Stimulated activated CD4-positive, alpha-beta T cell treated with anti-CD3 and anti-CD28 coated beads, TNF-alpha, amount 100 ng/mL, for 48 hours (primary cell): ENCODE data around the gene CRY1.
A peak's percentile ranks its signal among the peaks of the same experiment; 100 is the strongest.

Experiments
- DNase-seq, 3 donors: peaks; one replicate each; pipeline ENCODE4 v3.0.0-alpha.2; 2020; ENCODE audit warnings: low read depth in 3 of 3

CRY1 gene

DNA sequence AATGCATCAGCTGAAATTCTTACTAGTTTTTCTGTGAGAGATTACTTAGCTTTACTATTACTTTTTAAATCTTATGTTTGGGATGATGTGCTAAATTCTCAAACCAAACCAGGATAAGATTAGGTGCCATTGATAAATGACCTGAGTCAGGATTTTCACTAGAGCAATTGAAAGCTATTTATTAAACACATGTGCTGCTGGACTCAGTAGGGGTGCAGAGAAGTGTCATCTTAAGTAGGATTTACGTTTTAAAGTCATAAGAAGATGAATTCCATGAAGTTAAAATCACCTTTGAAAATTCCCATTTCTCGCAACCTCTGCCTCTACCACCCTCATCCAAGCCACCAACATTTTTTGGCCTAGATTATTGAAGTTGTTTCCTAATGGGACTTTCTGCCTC lies 128.8 kb downstream of the CRY1 start:
- DNase-seq: no peak

GRCh38 chr12:106962286-106962685 lies 131.1 kb downstream of the CRY1 start:
- no peak for DNase-seq

- no peak for DNase-seq
These were observed 132.9 kb downstream of the CRY1 start for GRCh38 chr12:106960443-106960842.

DNA sequence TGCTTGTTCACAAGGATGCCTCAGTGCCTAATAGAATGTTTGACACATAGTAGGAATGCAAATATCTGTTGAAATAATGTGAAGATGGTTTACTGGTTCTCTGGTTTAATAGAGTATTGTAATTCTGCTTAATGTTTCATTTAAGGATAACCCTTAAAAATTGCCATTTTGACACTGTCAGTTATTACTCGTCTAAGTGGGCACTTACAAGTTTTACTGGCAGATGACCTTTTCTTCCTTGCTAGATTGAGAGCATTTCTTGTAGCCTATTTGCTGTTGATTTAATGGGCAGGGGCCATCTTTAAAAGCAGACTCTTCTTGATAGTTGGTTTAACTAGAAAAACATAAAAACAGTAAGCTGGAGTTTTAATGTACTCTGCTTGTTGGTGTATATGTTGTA lies 135.8 kb downstream of the CRY1 start:
- DNase-seq: no peak

- peak in 1 of 3 donors; percentile 52 for DNase-seq
These were observed 137.2 kb downstream of the CRY1 start for GRCh38 chr12:106956048-106956578.

DNA sequence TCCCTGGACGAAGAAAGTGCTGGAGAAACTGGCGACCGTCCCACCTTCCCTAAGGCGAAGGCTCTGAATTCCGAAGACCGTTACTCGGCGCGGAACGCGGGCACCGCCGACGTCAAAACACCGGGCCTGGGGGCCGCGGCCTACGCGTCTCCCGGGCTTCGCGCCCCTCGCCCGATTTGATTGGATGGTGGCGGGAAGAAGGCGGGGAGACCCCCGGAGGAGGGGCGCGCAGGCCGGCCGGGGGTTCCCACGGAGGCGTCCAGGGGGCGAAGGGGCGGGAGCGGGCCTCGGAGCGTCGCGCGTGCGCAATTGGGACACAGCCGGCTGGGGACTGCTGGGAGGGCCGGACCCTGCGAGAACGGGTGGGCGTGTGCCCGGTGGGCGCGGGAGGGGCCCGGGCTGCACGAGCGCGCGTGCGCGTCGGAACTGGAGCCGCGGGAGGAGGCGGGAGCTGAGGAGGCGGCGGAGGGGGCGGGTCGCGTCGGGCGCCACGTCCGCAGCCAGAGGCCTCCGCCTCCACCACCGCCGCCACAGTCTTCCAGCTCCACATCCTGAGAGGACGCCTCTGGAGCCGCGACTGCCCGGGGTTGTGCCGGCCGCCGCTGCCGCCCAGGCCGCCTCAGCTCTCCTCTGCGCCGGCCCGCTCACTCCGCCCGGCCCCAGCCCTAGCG lies 137.8 kb downstream of the CRY1 start, which contains the start of gene TMEM263:
TMEM263 (plus strand) TSS at position 531 of the 671 bp plus-strand sequence. CDS start 11,210 bp downstream, outside the sequence.
- peak; percentile 75 to 86 (median 83) for DNase-seq

- no peak for DNase-seq
These were observed 138.6 kb downstream of the CRY1 start for GRCh38 chr12:106954462-106955376.

GRCh38 chr12:106953352-106954250 lies 139.7 kb downstream of the CRY1 start:
- DNase-seq: no peak

GRCh38 chr12:106950591-106950990 lies 142.8 kb downstream of the CRY1 start:
- DNase-seq: no peak

GRCh38 chr12:106947461-106947860 lies 145.9 kb downstream of the CRY1 start:
- no peak for DNase-seq

- no peak for DNase-seq
These were observed 148.0 kb downstream of the CRY1 start for GRCh38 chr12:106945261-106945851.

- no peak for DNase-seq
These were observed 150.6 kb downstream of the CRY1 start for GRCh38 chr12:106942775-106943174.

- no peak for DNase-seq
These were observed 151.7 kb downstream of the CRY1 start for GRCh38 chr12:106941481-106942156.
